MM.1S (cell line): ENCODE data around the gene PICALM.

Experiments
- DNase-seq: peaks from one replicate; pipeline ENCODE4 v3.0.0-alpha.2; 2015
- H2AFZ ChIP-seq: fragments of 300-600 bp; sonication (generic); 2 replicates; pipeline ENCODE4 v1.6.0; 2016; ENCODE audit warnings: antibody characterized with exemption, low read length
- H3F3A ChIP-seq: fragments of 300-600 bp; sonication (generic); 2 replicates; pipeline ENCODE4 v1.6.1; 2016; ENCODE audit warnings: mild to moderate bottlenecking, antibody characterized with exemption, low read length, moderate library complexity, mixed read lengths; ENCODE audit not compliant: insufficient read depth
- H3K27ac ChIP-seq: fragments of 300-600 bp; sonication (generic); 2 replicates; pipeline ENCODE4 v1.5.1; 2016; ENCODE audit warnings: mild to moderate bottlenecking, low read length
- H3K27me3 ChIP-seq: fragments of 300-600 bp; sonication (generic); replicated peaks from 2 replicates; pipeline ENCODE4 v1.6.0; 2016; ENCODE audit warnings: low read length; ENCODE audit not compliant: insufficient read depth
- H3K36me3 ChIP-seq: fragments of 300-600 bp; sonication (generic); replicated peaks from 2 replicates; pipeline ENCODE4 v1.6.1; 2016; ENCODE audit warnings: mild to moderate bottlenecking, low read length, mixed read lengths; ENCODE audit not compliant: insufficient read depth
- H3K4me1 ChIP-seq: fragments of 300-600 bp; sonication (generic); 2 replicates; pipeline ENCODE4 v1.6.1; 2016; ENCODE audit warnings: low read length, mixed read lengths
- H3K4me2 ChIP-seq: fragments of 300-600 bp; sonication (generic); 2 replicates; pipeline ENCODE4 v1.6.0; 2016; ENCODE audit warnings: low read depth, low read length
- H3K4me3 ChIP-seq: fragments of 300-600 bp; sonication (generic); 2 replicates; pipeline ENCODE4 v1.5.1; 2016; ENCODE audit warnings: low read length, mixed read lengths
- H3K79me2 ChIP-seq: fragments of 300-600 bp; sonication (generic); 2 replicates; pipeline ENCODE4 v1.6.1; 2016; ENCODE audit warnings: mixed run types, low read length, mixed read lengths
- H3K9ac ChIP-seq: fragments of 300-600 bp; sonication (generic); 2 replicates; pipeline ENCODE4 v1.6.1; 2016; ENCODE audit warnings: low read length, mixed read lengths
- H3K9me2 ChIP-seq: fragments of 300-600 bp; sonication (generic); replicated peaks from 2 replicates; pipeline ENCODE4 v1.6.1; 2016; ENCODE audit warnings: mild to moderate bottlenecking, low read length, mixed read lengths; ENCODE audit not compliant: insufficient read depth
- H3K9me3 ChIP-seq: fragments of 300-600 bp; sonication (generic); replicated peaks from 2 replicates; pipeline ENCODE4 v1.6.1; 2016; ENCODE audit warnings: mild to moderate bottlenecking, low read length, mixed read lengths; ENCODE audit not compliant: insufficient read depth
- H4K20me1 ChIP-seq: fragments of 300-600 bp; sonication (generic); 2 replicates; pipeline ENCODE4 v1.6.1; 2016; ENCODE audit warnings: mild to moderate bottlenecking, low read length, moderate library complexity, mixed read lengths; ENCODE audit not compliant: insufficient read depth
- CTCF ChIP-seq: fragments of 300-600 bp; sonication (generic); IDR thresholded peaks from 2 replicates; pipeline ENCODE4 v1.5.1; 2016; ENCODE audit warnings: antibody characterized with exemption, low read length, mixed read lengths
- EZH2 ChIP-seq: fragments of 300-600 bp; sonication (generic); optimal IDR thresholded peaks from 2 replicates; pipeline ENCODE3; 2017; ENCODE audit warnings: low read depth, mild to moderate bottlenecking, antibody characterized with exemption, low read length, mixed read lengths
- EZH2phosphoT487 ChIP-seq: fragments of 300-600 bp; sonication (generic); IDR thresholded peaks from 2 replicates; pipeline ENCODE4 v1.6.1; 2018; ENCODE audit warnings: antibody characterized with exemption, low read length

The PICALM gene

GRCh38 chr11:86016451-86016850 is 52.4 kb downstream of the PICALM start:
- H3K4me2 ChIP-seq = no peak overlapping the region
- H4K20me1 ChIP-seq = no peaks in the 10 kb centered on the region
- H3K9me3 ChIP-seq = no peaks in the 10 kb centered on the region
- no peaks in the 10 kb centered on the region for H3K27me3 ChIP-seq
- no peaks in the 10 kb centered on the region for H3F3A ChIP-seq
- no peak overlapping the region for H2AFZ ChIP-seq
- H3K9ac ChIP-seq = no peak overlapping the region
- DNase-seq = no peak
- no peaks in the 10 kb centered on the region for H3K4me1 ChIP-seq
- H3K27ac ChIP-seq = no peak overlapping the region
- TF ChIP-seq EZH2 (no peak), EZH2phosphoT487 (no peak), CTCF (no peak)
- H3K9me2 ChIP-seq = no peaks in the 10 kb centered on the region
- H3K36me3 ChIP-seq = peaks cover 8% of the 10 kb centered on the region
- peaks cover 28% of the 10 kb centered on the region for H3K79me2 ChIP-seq
- H3K4me3 ChIP-seq = no peak overlapping the region

- Histone ChIP-seq H3K9ac (no peak overlapping the region), H3K27me3 (no peaks in the 10 kb centered on the region), H3K36me3 (peaks cover 8% of the 10 kb centered on the region), H3F3A (no peaks in the 10 kb centered on the region), H4K20me1 (no peaks in the 10 kb centered on the region), H3K79me2 (peaks cover 22% of the 10 kb centered on the region), H3K9me2 (no peaks in the 10 kb centered on the region), H2AFZ (no peak overlapping the region), H3K27ac (no peak overlapping the region), H3K4me1 (no peaks in the 10 kb centered on the region), H3K4me2 (no peak overlapping the region), H3K4me3 (no peak overlapping the region), H3K9me3 (no peaks in the 10 kb centered on the region)
- DNase-seq = no peak
- TF ChIP-seq CTCF (no peak), EZH2 (no peak), EZH2phosphoT487 (no peak)
These were observed 53.2 kb downstream of the PICALM start for GRCh38 chr11:86015699-86016098.

- no peak for TF ChIP-seq EZH2
- no peak for TF ChIP-seq EZH2phosphoT487
- no peak for TF ChIP-seq CTCF
- Histone ChIP-seq H3K9me3 (no peaks in the 10 kb centered on the region), H3K9me2 (no peaks in the 10 kb centered on the region), H4K20me1 (no peaks in the 10 kb centered on the region), H3K27ac (no peak overlapping the region), H3K9ac (no peak overlapping the region), H3K4me3 (no peak overlapping the region), H3K4me2 (no peak overlapping the region), H3K36me3 (peaks cover 10% of the 10 kb centered on the region), H3F3A (no peaks in the 10 kb centered on the region), H2AFZ (no peak overlapping the region), H3K4me1 (no peaks in the 10 kb centered on the region), H3K79me2 (peaks cover 22% of the 10 kb centered on the region), H3K27me3 (no peaks in the 10 kb centered on the region)
- no peak for DNase-seq
These were observed 54.7 kb downstream of the PICALM start for GRCh38 chr11:86014221-86014620.
